Activated B cell treated with CpG ODN at 0.5 μM for 24 hours (primary cell): ENCODE results near the gene TBK1. TPM values are rescaled to one million over a fixed set of nuclear protein-coding genes. Genes with fewer than 3 reads are reported as not detected.
A peak's percentile ranks its signal among the peaks of the same experiment; 100 is the strongest.

Experiments used
- ATAC-seq: fragments of 200-7000 bp; cut with Tn5 transposase; one replicate; pipeline ENCODE4 v1.10.0; 2021; ENCODE audit warnings: low read depth, mild to moderate bottlenecking, moderate library complexity
- CTCF ChIA-PET: fragments of 350-600 bp; sonication (Branson Sonifier 250); formaldehyde crosslinking; loops from one replicate; lab custom pipeline; 2021; ENCODE audit warnings: antibody characterized with exemption; lab: Charles Lee
- POLR2A ChIA-PET: fragments of 350-600 bp; sonication (Branson Sonifier 250); formaldehyde crosslinking; loops from one replicate; lab custom pipeline; 2021; ENCODE audit warnings: antibody characterized with exemption; lab: Charles Lee
- DNase-seq: peaks from one replicate; pipeline ENCODE4 v3.0.0; 2022
- H3K27ac Mint-ChIP-seq: one replicate; pipeline ENCODE4 v1.8.0; 2020; ENCODE audit warnings: mixed read lengths
- H3K27me3 Mint-ChIP-seq: one replicate; pipeline ENCODE4 v1.8.0; 2021; ENCODE audit warnings: mixed read lengths
- H3K36me3 Mint-ChIP-seq: one replicate; pipeline ENCODE4 v1.8.0; 2021; ENCODE audit warnings: low read depth, mixed read lengths
- H3K4me1 Mint-ChIP-seq: one replicate; pipeline ENCODE4 v1.8.0; 2021; ENCODE audit warnings: mixed read lengths
- H3K4me3 Mint-ChIP-seq: one replicate; pipeline ENCODE4 v1.8.0; 2020; ENCODE audit warnings: mild to moderate bottlenecking, mixed read lengths
- H3K9me3 Mint-ChIP-seq: one replicate; pipeline ENCODE4 v1.8.0; 2020; ENCODE audit warnings: mixed read lengths
- intact Hi-C: fragments of 100-400 bp; cut with micrococcal nuclease; formaldehyde crosslinking; loops from one replicate; pipeline ENCODE4 v1.15.1; 2024
- total RNA-seq: library from RNA; stranded (reverse); gene quantifications from 2 replicates; pipeline ENCODE4 v1.2.3, GENCODE V29; 2022
- TF ChIP-seq, protein P1 (sequence below): fragments of 200-600 bp; IDR thresholded peaks from one replicate; pipeline ENCODE4 v1.8.0; 2022; ENCODE audit warnings: antibody characterized with exemption, mild to moderate bottlenecking

Gene TBK1
- 32.6 and 37.4 TPM in 2 replicates for total RNA-seq

DNA sequence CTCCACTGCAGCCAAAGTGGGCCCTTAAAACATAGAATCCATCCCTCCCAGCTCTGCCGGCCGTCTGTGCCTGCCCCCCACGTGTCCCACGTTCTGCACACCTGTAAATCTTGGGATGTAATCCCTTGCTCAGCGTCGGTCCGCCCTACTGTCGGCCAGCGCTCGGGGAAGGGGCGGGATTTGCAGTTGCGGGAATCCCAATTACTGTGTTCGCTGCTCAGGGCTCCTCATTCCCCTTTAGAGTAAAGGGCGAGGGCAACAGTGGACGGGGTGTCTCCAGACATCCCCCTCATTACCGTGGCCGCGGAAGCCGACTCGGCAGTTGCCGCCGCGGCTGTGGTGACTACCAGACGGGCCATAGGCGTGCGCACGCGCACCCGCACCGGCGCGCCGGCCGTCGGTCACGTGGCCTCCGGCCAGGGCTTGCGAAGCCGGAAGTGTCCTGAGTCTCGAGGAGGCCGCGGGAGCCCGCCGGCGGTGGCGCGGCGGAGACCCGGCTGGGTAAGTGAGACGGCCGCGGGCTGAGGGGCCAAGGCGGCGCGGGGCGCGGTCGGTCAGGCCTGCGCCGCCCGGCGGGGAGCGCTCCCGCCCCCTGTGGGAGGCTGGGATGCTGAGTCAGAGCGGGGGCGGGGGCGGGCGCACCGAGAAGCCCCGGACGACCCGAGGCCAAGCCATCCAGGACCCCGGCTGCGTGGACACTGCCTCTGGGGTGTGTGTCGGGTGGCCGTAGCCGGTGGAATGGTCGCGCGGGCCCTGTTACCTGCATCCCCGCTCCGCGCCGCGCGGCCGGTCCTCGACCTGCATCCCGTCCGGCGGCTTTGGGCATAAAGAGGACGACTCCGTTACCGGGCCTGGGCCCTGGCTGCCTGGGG, at the start of gene TBK1:
Gene TBK1, plus strand, starts transcription at position 434 of the 872 bp plus-strand sequence. CDS start 3,751 bp downstream, outside the sequence.
- H3K9me3 Mint-ChIP-seq, result no peaks in the 10 kb centered on the region
- H3K4me3 Mint-ChIP-seq, result peak within 1 kb of the TSS; percentile 97
- TF ChIP-seq, protein P1, sequence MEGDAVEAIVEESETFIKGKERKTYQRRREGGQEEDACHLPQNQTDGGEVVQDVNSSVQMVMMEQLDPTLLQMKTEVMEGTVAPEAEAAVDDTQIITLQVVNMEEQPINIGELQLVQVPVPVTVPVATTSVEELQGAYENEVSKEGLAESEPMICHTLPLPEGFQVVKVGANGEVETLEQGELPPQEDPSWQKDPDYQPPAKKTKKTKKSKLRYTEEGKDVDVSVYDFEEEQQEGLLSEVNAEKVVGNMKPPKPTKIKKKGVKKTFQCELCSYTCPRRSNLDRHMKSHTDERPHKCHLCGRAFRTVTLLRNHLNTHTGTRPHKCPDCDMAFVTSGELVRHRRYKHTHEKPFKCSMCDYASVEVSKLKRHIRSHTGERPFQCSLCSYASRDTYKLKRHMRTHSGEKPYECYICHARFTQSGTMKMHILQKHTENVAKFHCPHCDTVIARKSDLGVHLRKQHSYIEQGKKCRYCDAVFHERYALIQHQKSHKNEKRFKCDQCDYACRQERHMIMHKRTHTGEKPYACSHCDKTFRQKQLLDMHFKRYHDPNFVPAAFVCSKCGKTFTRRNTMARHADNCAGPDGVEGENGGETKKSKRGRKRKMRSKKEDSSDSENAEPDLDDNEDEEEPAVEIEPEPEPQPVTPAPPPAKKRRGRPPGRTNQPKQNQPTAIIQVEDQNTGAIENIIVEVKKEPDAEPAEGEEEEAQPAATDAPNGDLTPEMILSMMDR, result no peak
- ATAC-seq, result peak; percentile 82
- intact Hi-C loops, result loop anchor here (1.0 to 5.0 kb wide), 7 partner anchors 7 to 307 kb away; partner anchors contain the start of genes GNS, KICS2, RASSF3 and XPOT
- ChIA-PET CTCF (no interaction called here), POLR2A (no interaction called here)
- H3K4me1 Mint-ChIP-seq, result peaks cover 44% of the 10 kb centered on the region
- peaks cover 26% of the 10 kb centered on the region for H3K36me3 Mint-ChIP-seq
- DNase-seq, result peak; percentile 82
- H3K27me3 Mint-ChIP-seq, result no peaks in the 10 kb centered on the region
- H3K27ac Mint-ChIP-seq, result peak within 1 kb of the TSS; percentile 88

DNA sequence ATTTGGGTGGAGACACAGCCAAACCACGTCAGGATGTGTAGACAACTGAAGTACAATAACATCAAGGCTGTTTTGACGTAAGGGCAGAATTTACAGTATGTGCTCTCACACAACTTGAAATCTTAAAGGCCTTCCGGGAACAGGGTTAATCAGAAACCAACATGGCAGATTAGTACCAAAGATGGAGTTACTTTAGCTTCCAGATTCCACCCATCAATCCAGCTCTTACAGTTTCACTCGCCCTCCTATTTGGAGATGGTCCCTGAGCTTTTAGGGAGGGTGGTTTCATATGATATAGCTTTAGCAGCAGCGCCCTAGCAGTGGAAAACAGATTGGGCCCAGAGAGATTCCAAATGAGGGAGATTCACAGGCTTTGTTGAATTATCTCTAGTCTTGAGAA, 49.7 kb upstream of the TBK1 start:
- H3K4me3 Mint-ChIP-seq, result no peak overlapping the region
- no peaks in the 10 kb centered on the region for H3K9me3 Mint-ChIP-seq
- no peak overlapping the region for H3K27ac Mint-ChIP-seq
- no peak for ATAC-seq
- H3K4me1 Mint-ChIP-seq, result peaks cover 16% of the 10 kb centered on the region
- DNase-seq, result no peak
- TF ChIP-seq, protein P1, result no peak
- H3K36me3 Mint-ChIP-seq, result peaks cover 9% of the 10 kb centered on the region
- ChIA-PET POLR2A (interaction anchor here (0.6 kb wide), 1 partner anchor 10 kb away, joined by 8 read pairs; no protein-coding TSS in a partner anchor), CTCF (no interaction called here)
- H3K27me3 Mint-ChIP-seq, result peaks cover 3% of the 10 kb centered on the region
- intact Hi-C loops, result loop anchor here (5.0 kb wide), 1 partner anchor 1800 kb away; no protein-coding TSS in a partner anchor

DNA sequence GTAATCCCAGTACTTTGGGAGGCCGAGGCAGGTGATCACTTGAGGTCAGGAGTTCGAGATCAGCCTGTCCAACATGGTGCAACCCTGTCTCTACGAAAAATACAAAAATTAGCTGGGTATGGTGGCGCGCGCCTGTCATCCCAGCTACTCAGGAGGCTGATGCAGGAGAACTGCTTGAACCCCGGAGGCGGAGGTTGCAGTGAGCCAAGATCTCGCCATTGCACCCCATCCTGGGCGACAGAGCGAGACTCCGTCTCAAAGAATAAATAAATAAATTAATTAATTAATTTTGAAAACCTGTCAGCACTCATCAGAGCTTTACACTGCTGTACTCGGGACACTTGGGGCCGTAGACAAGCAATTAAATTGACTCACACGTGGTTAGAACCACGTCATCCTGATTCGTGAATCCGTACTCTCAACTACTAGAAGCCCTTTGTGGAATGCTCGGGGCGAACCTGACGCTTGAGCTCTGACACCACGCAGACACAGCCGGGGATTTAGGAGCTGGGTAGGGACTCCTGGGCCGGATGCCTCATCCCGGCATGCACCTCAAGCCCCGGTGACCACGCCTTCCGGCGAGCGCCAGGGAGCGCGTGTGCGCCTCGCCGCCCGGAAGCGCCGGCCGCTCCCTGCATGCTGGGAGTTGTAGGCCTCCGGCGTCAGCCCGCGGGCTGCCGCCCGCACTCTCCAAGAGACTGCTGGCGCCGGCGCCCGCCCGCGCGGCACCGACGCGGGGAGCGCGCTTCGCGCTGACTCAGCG, 48.0 kb upstream of the TBK1 start, which contains the start of gene XPOT:
Gene XPOT, plus strand, starts transcription at position 686 of the 763 bp plus-strand sequence. CDS start 5,644 bp downstream, outside the sequence.
- peak; percentile 91 for ATAC-seq
- peak; percentile 88 for DNase-seq
- TF ChIP-seq, protein P1, result no peak
- peaks cover 9% of the 10 kb centered on the region for H3K36me3 Mint-ChIP-seq
- POLR2A ChIA-PET, result interaction anchor here (0.6 to 1.5 kb wide), 8 partner anchors 23 to 1765 kb away, joined by 3 to 6 read pairs (median 4); partner anchors contain the start of genes KICS2 and LEMD3
- peak within 1 kb of the TSS; percentile 96 for H3K4me3 Mint-ChIP-seq
- peaks cover 3% of the 10 kb centered on the region for H3K27me3 Mint-ChIP-seq
- CTCF ChIA-PET, result no interaction called here
- intact Hi-C loops, result loop anchor here (1.0 to 5.0 kb wide), 7 partner anchors 48 to 1802 kb away; partner anchors contain the start of genes GNS, KICS2, RXYLT1 and TBK1
- H3K9me3 Mint-ChIP-seq, result no peaks in the 10 kb centered on the region
- H3K4me1 Mint-ChIP-seq, result peaks cover 16% of the 10 kb centered on the region
- H3K27ac Mint-ChIP-seq, result peak within 1 kb of the TSS; percentile 96

DNA sequence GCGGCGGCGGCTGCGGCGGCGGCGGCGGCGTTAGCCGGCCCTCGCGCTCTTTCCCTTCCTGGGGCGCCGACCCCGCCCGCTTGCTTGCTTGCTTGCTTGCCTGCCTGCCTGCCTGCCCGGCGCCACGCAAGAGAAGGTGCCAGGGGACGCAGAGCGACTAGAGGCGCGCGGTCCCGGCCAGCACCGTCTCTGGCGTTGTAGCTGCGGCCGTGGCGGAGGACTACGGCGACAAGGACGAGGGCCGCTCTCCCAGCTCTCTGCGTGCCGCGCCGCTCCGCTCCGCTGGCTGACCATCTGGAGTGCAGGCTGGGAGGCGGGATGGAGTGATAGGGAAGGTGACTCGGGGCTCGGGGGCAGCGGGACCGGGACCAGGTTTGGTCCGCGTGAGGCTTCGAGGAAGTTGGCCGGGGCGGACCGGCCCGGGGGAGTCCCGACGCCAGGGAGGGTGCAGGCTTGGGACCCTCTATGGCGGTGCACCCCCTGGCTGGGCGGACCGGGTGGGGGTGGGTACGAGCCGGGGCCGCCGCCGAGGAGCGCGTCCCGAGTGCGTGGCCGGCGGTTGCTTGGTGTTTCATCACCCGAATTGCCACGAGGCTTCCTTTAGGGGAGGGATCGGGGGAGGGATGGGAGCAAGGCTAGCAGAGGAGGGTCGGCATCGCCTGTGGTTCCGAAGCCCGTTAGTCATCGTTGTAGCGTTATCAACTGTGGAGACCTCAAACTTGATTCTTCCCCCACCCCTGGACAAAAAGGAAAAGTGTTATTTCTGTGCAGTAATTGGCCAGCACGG, 47.3 kb upstream of the TBK1 start:
- Mint-ChIP-seq H3K27me3 (peaks cover 3% of the 10 kb centered on the region), H3K4me3 (peak overlapping the region; percentile 96), H3K9me3 (no peaks in the 10 kb centered on the region), H3K4me1 (peaks cover 16% of the 10 kb centered on the region), H3K27ac (peak overlapping the region; percentile 96), H3K36me3 (peaks cover 10% of the 10 kb centered on the region)
- POLR2A ChIA-PET, result interaction anchor here (0.6 to 1.5 kb wide), 8 partner anchors 46 to 1801 kb away, joined by 3 to 6 read pairs (median 4); partner anchors contain the start of genes KICS2 and LEMD3
- intact Hi-C loops, result loop anchor here (1.0 to 5.0 kb wide), 9 partner anchors 48 to 1937 kb away; partner anchors contain the start of genes GNS, KICS2, LEMD3 and MON2
- ATAC-seq (peak; percentile 29), DNase-seq (no peak)
- TF ChIP-seq, protein P1, result no peak
- CTCF ChIA-PET, result no interaction called here
